ENCODE results near the gene CDH22.

CDH22 gene

DNA sequence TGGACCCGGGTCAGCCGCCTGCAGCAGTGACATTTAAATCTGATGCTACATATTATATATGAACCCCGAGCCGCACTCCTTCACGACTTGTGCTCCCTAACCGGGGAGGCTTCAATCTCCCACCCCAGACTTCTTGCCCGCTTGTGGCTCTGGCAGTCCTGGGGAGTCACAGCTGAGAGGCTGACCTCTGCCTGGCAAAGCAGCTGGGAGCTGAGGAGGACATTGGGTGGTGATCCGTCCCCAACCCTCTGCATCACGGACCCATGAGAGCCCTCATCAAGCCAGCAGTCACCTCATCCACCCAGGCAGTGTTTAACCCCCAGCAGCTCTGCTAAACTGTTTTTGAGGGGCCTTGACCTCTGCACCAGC lies 33.7 kb upstream of the CDH22 start:
- no peak overlapping the region for H3K27ac ChIP-seq (ENCODE audit: low read length)
- H3K4me1 ChIP-seq (ENCODE audit: low read length) = no peaks in the 10 kb centered on the region
- peaks cover 55% of the 10 kb centered on the region for H3K27me3 ChIP-seq (ENCODE audit: low read depth, low read length)
- no peak for TF ChIP-seq EZH2phosphoT487 (IDR thresholded peaks at IDR 0.05; ENCODE audit: low read depth)
- TF ChIP-seq, protein P1, sequence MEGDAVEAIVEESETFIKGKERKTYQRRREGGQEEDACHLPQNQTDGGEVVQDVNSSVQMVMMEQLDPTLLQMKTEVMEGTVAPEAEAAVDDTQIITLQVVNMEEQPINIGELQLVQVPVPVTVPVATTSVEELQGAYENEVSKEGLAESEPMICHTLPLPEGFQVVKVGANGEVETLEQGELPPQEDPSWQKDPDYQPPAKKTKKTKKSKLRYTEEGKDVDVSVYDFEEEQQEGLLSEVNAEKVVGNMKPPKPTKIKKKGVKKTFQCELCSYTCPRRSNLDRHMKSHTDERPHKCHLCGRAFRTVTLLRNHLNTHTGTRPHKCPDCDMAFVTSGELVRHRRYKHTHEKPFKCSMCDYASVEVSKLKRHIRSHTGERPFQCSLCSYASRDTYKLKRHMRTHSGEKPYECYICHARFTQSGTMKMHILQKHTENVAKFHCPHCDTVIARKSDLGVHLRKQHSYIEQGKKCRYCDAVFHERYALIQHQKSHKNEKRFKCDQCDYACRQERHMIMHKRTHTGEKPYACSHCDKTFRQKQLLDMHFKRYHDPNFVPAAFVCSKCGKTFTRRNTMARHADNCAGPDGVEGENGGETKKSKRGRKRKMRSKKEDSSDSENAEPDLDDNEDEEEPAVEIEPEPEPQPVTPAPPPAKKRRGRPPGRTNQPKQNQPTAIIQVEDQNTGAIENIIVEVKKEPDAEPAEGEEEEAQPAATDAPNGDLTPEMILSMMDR (IDR thresholded peaks at IDR 0.05; ENCODE audit: low read depth, low read length) = no peak
- no peaks in the 10 kb centered on the region for H3K79me2 ChIP-seq (ENCODE audit: low read length)
- no peak overlapping the region for H3K4me2 ChIP-seq (ENCODE audit: low read length)
- no peaks in the 10 kb centered on the region for H3K36me3 ChIP-seq (replicated peaks; ENCODE audit: low read depth, low read length)
- H3K9me3 ChIP-seq (ENCODE audit: insufficient read depth, low read length) = no peaks in the 10 kb centered on the region
- H4K20me1 ChIP-seq (ENCODE audit: insufficient read depth, low read length) = no peaks in the 10 kb centered on the region
- H3K4me3 ChIP-seq (ENCODE audit: low read length) = no peak overlapping the region
- no peak overlapping the region for H3K9ac ChIP-seq (ENCODE audit: low read length)
- no peak overlapping the region for H2AFZ ChIP-seq (ENCODE audit: low read depth, low read length)

- H3K79me2 ChIP-seq (ENCODE audit: low read length) = no peaks in the 10 kb centered on the region
- H3K4me1 ChIP-seq (ENCODE audit: low read length) = no peaks in the 10 kb centered on the region
- TF ChIP-seq, protein P1 (IDR thresholded peaks at IDR 0.05; ENCODE audit: low read depth, low read length) = no peak
- TF ChIP-seq EZH2phosphoT487 (IDR thresholded peaks at IDR 0.05; ENCODE audit: low read depth) = no peak
- H4K20me1 ChIP-seq (ENCODE audit: insufficient read depth, low read length) = no peaks in the 10 kb centered on the region
- H2AFZ ChIP-seq (ENCODE audit: low read depth, low read length) = no peak overlapping the region
- H3K27me3 ChIP-seq (ENCODE audit: low read depth, low read length) = peaks cover 61% of the 10 kb centered on the region
- no peak overlapping the region for H3K4me3 ChIP-seq (ENCODE audit: low read length)
- H3K4me2 ChIP-seq (ENCODE audit: low read length) = no peak overlapping the region
- H3K27ac ChIP-seq (ENCODE audit: low read length) = no peak overlapping the region
- H3K9me3 ChIP-seq (ENCODE audit: insufficient read depth, low read length) = no peaks in the 10 kb centered on the region
- no peaks in the 10 kb centered on the region for H3K36me3 ChIP-seq (replicated peaks; ENCODE audit: low read depth, low read length)
- H3K9ac ChIP-seq (ENCODE audit: low read length) = no peak overlapping the region
These were observed 33.0 kb upstream of the CDH22 start for GRCh38 chr20:46341074-46342009.

DNA sequence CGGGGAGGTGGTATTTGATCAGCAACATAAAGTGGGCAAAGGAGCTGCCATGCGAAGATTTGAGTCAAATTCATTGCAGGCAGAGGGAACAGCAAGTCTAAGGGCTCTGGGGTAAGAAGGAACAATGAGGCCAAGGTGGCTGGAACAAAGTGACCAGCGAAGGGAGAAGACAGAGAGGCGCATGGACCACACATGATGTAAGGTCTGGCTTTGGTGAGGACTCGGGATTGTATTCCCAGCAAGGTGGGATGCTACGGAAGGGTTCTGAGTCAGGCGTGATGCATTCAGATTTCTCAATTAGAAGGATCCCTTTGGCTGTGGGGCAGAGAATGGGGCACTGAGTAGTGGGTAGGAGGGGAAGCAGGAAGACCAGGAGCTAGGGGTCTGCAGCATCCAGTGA lies 30.7 kb upstream of the CDH22 start:
- Histone ChIP-seq H3K4me1 (ENCODE audit: low read length) (no peaks in the 10 kb centered on the region), H3K9me3 (ENCODE audit: insufficient read depth, low read length) (no peaks in the 10 kb centered on the region), H2AFZ (ENCODE audit: low read depth, low read length) (no peak overlapping the region), H3K4me3 (ENCODE audit: low read length) (no peak overlapping the region), H4K20me1 (ENCODE audit: insufficient read depth, low read length) (no peaks in the 10 kb centered on the region), H3K79me2 (ENCODE audit: low read length) (no peaks in the 10 kb centered on the region), H3K4me2 (ENCODE audit: low read length) (no peak overlapping the region), H3K27me3 (ENCODE audit: low read depth, low read length) (peaks cover 76% of the 10 kb centered on the region), H3K27ac (ENCODE audit: low read length) (no peak overlapping the region), H3K9ac (ENCODE audit: low read length) (no peak overlapping the region), H3K36me3 (replicated peaks; ENCODE audit: low read depth, low read length) (no peaks in the 10 kb centered on the region)
- TF ChIP-seq, protein P1 (IDR thresholded peaks at IDR 0.05; ENCODE audit: low read depth, low read length) = no peak
- no peak for TF ChIP-seq EZH2phosphoT487 (IDR thresholded peaks at IDR 0.05; ENCODE audit: low read depth)

DNA sequence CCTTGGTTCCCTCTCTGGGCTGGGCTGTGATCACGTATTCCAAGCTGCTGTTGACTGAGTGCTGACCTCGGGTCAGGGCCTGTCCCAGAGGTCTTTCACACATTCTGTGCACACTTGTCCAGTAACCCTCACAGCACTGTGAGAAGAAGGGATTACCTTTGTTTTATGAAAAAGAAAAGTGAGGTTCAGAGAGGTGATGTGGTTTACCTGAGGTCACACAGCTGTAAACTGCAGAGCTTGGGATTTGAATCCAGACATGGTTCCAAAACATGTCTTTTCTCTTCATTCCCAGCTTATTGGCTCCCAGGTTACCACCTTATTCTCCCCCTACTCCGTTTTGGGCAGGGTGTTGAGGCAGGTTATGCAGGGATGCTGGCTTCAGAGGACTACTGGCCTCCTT lies 28.4 kb upstream of the CDH22 start:
- Histone ChIP-seq H3K9me3 (ENCODE audit: insufficient read depth, low read length) (no peaks in the 10 kb centered on the region), H3K27me3 (ENCODE audit: low read depth, low read length) (peaks cover 70% of the 10 kb centered on the region), H3K4me3 (ENCODE audit: low read length) (no peak overlapping the region), H3K79me2 (ENCODE audit: low read length) (no peaks in the 10 kb centered on the region), H3K27ac (ENCODE audit: low read length) (no peak overlapping the region), H3K4me2 (ENCODE audit: low read length) (no peak overlapping the region), H3K4me1 (ENCODE audit: low read length) (no peaks in the 10 kb centered on the region), H2AFZ (ENCODE audit: low read depth, low read length) (no peak overlapping the region), H3K36me3 (replicated peaks; ENCODE audit: low read depth, low read length) (no peaks in the 10 kb centered on the region), H4K20me1 (ENCODE audit: insufficient read depth, low read length) (no peaks in the 10 kb centered on the region), H3K9ac (ENCODE audit: low read length) (no peak overlapping the region)
- TF ChIP-seq, protein P1 (IDR thresholded peaks at IDR 0.05; ENCODE audit: low read depth, low read length) = no peak
- no peak for TF ChIP-seq EZH2phosphoT487 (IDR thresholded peaks at IDR 0.05; ENCODE audit: low read depth)
